GM10266 (cell line): ENCODE measurements around the gene RPGRIP1L.

Experiments used
- DNase-seq: peaks from one replicate; pipeline ENCODE4 v3.0.0; 2012; ENCODE audit errors: extremely low spot score
- CTCF ChIP-seq: IDR thresholded peaks from 2 replicates; pipeline ENCODE4 v1.5.1; 2012; ENCODE audit warnings: mild to moderate bottlenecking, low read depth; ENCODE audit not compliant: control insufficient read depth, insufficient read depth; ENCODE audit errors: missing control alignments

RPGRIP1L gene

GRCh38 chr16:53741546-53741945, 37.9 kb upstream of the RPGRIP1L start:
- no peak for DNase-seq
- TF ChIP-seq CTCF = no peak

- TF ChIP-seq CTCF = no peak
- DNase-seq = no peak
Measured at GRCh38 chr16:53740933-53741531, 37.4 kb upstream of the RPGRIP1L start.

GRCh38 chr16:53740476-53740875, 36.8 kb upstream of the RPGRIP1L start:
- no peak for TF ChIP-seq CTCF

GRCh38 chr16:53737552-53737951, 33.9 kb upstream of the RPGRIP1L start:
- no peak for DNase-seq
- TF ChIP-seq CTCF = no peak

More at GRCh38 chr16:53740476-53740875, 36.8 kb upstream of the RPGRIP1L start:
- DNase-seq = no peak

GRCh38 chr16:53736297-53736696, 32.6 kb upstream of the RPGRIP1L start:
- no peak for DNase-seq
- no peak for TF ChIP-seq CTCF

- DNase-seq = no peak
- no peak for TF ChIP-seq CTCF
Measured at GRCh38 chr16:53734908-53735307, 31.2 kb upstream of the RPGRIP1L start.

GRCh38 chr16:53732296-53732929, 28.8 kb upstream of the RPGRIP1L start:
- TF ChIP-seq CTCF = no peak
- DNase-seq = no peak
